K562 (cell line): Measurements from ENCODE around the gene DAB1. TPM values are rescaled to one million over a fixed set of nuclear protein-coding genes. Genes with fewer than 3 reads are reported as not detected.

ENCODE experiments used
- ATAC-seq: fragments of 200-7000 bp; cut with Tn5 transposase; 3 replicates; pipeline ENCODE4 v1.9.1; 2020; ENCODE audit warnings: moderate library complexity
- BruUV-seq: library from RNA; stranded (reverse); fragments of 400-500 nt; replicated peaks from 2 replicates; lab custom pipeline; 2021; lab: Mats Ljungman, UMichigan
- CTCF ChIA-PET: fragments of 300-600 bp; formaldehyde crosslinking; extraction: SDS; loops from one replicate; lab custom pipeline; 2021; ENCODE audit warnings: low intra/inter-chr PET ratio; lab: Yijun Ruan, JAX
- POLR2A ChIA-PET: fragments of 300-600, 350-650 bp; sonication (Branson Sonifier 250); formaldehyde crosslinking; extraction: SDS; loops from one replicate; lab custom pipeline; 2021; ENCODE audit warnings: antibody characterized with exemption, inconsistent platforms; lab: Yijun Ruan, JAX
- DNase-seq, 4 experiments: peaks; one replicate each; pipeline versions ENCODE4 v3.0.0 to v3.0.0-alpha.2; 2011 to 2018; ENCODE audit warnings: low spot score in 3 of 4, mixed read lengths in 3 of 4; ENCODE audit errors: extremely low read depth in 1 of 4
- FAIRE-seq: peaks from 2 replicates; lab custom pipeline; 2011; peaks lifted over from hg19 to GRCh38; lab: Jason Lieb, UNC
- H2AFZ ChIP-seq: 2 replicates; pipeline ENCODE4 v1.6.0; 2011; ENCODE audit warnings: low read depth, low read length, control low read depth, inconsistent platforms
- H3K27ac ChIP-seq: fragments of 200-600 bp; 3 replicates; pipeline ENCODE4 v1.8.0; 2011; ENCODE audit warnings: low read depth, mild to moderate bottlenecking, control low read depth, inconsistent platforms, low read length, moderate library complexity, mixed read lengths; ENCODE audit errors: extremely low read depth
- H3K27me3 ChIP-seq, 2 experiments: fragments of 300-600 bp in 1 of 2; 2 replicates in 1 of 2; 3 replicates in 1 of 2; pipeline versions ENCODE4 v1.6.0 to v1.8.0; 2011; ENCODE audit warnings: inconsistent platforms in 2 of 2, low read length in 2 of 2, mild to moderate bottlenecking in 1 of 2, mixed read lengths in 1 of 2, moderate library complexity in 1 of 2; ENCODE audit not compliant: control insufficient read depth in 2 of 2, insufficient read depth in 2 of 2
- H3K36me3 ChIP-seq: fragments of 300-600 bp; 3 replicates; pipeline ENCODE4 v1.8.0; 2011; ENCODE audit warnings: mild to moderate bottlenecking, low read length, inconsistent platforms; ENCODE audit not compliant: control insufficient read depth, insufficient read depth
- H3K4me1 ChIP-seq, 2 experiments: fragments of 200-600 bp in 1 of 2; replicated peaks in 1 of 2; 2 replicates in 1 of 2; 3 replicates in 1 of 2; pipeline versions ENCODE4 v1.5.1 to v1.8.0; 2011; ENCODE audit warnings: inconsistent platforms in 2 of 2, low read length in 2 of 2, mild to moderate bottlenecking in 1 of 2, mixed read lengths in 1 of 2, moderate library complexity in 1 of 2; ENCODE audit not compliant: control insufficient read depth in 2 of 2, insufficient read depth in 2 of 2
- H3K4me2 ChIP-seq: 2 replicates; pipeline ENCODE4 v1.6.1; 2011; ENCODE audit warnings: low read length, control low read depth, inconsistent platforms, mixed read lengths; ENCODE audit not compliant: insufficient read depth
- H3K4me3 ChIP-seq: fragments of 200-600 bp; sonication (generic), shearing (Covaris generic); 2 replicates; pipeline ENCODE4 v1.5.1; 2016; ENCODE audit warnings: control low read depth, inconsistent platforms
- H3K79me2 ChIP-seq: fragments of 200-600 bp; 3 replicates; pipeline ENCODE4 v1.8.0; 2011; ENCODE audit warnings: low read length, inconsistent platforms; ENCODE audit not compliant: control insufficient read depth, insufficient read depth
- H3K9ac ChIP-seq, 2 experiments: 2 replicates each; pipeline versions ENCODE4 v1.6.0 to v1.6.1; 2011; ENCODE audit warnings: low read depth in 2 of 2, low read length in 2 of 2, control low read depth in 1 of 2, inconsistent platforms in 1 of 2, mild to moderate bottlenecking in 1 of 2, mixed read lengths in 1 of 2; ENCODE audit not compliant: insufficient read depth in 1 of 2
- H3K9me1 ChIP-seq: one replicate; pipeline ENCODE4 v1.6.0; 2011; ENCODE audit warnings: inconsistent platforms, mild to moderate bottlenecking, low read length, moderate library complexity; ENCODE audit not compliant: control insufficient read depth, insufficient read depth
- H3K9me3 ChIP-seq: replicated peaks from 2 replicates; pipeline ENCODE4 v1.5.1; 2011; ENCODE audit warnings: low read depth, low read length, inconsistent platforms; ENCODE audit not compliant: control insufficient read depth, insufficient read depth
- H4K20me1 ChIP-seq: replicated peaks from 2 replicates; pipeline ENCODE4 v1.6.1; 2011; ENCODE audit warnings: low read length, inconsistent platforms, mixed read lengths; ENCODE audit not compliant: control insufficient read depth, insufficient read depth
- CAMTA2 ChIP-seq: fragments of 250-450 bp; sonication (Bioruptor Pico); conservative IDR thresholded peaks from 2 replicates; pipeline ENCODE4 v1.5.1; 2022
- CBX1 ChIP-seq: sonication (generic); IDR thresholded peaks from 2 replicates; pipeline ENCODE4 v1.6.1; 2016; ENCODE audit warnings: antibody characterized with exemption, low read depth, mild to moderate bottlenecking
- HEY1 ChIP-seq: fragments of 250-450 bp; sonication (Bioruptor Pico); IDR thresholded peaks from 2 replicates; pipeline ENCODE4 v1.5.0; 2020; ENCODE audit warnings: mild to moderate bottlenecking, moderate library complexity, borderline replicate concordance
- SIRT6 ChIP-seq: IDR thresholded peaks from one replicate; pipeline ENCODE4 v1.6.1; 2012; ENCODE audit warnings: low read depth, mild to moderate bottlenecking, control low read depth, inconsistent platforms, low read length, moderate library complexity
- TAF7 ChIP-seq: fragments of 450-650 bp; IDR thresholded peaks from 2 replicates; pipeline ENCODE4 v1.6.1; 2016; ENCODE audit warnings: missing genetic modification characterization, missing compliant biosample characterization
- TAL1 ChIP-seq: fragments of 450-650 bp; IDR thresholded peaks from 2 replicates; pipeline ENCODE4 v1.6.1; 2016; ENCODE audit warnings: mild to moderate bottlenecking
- WGBS: fragments of 100-300 bp; shearing (Covaris generic); methylation state at CpG from one replicate; pipeline ENCODE4 v1.1.6; 2016; ENCODE audit warnings: low coverage, mixed read lengths; ENCODE audit not compliant: insufficient coverage; ENCODE audit errors: missing lambda C conversion rate; 5-methylcytosine and 5-hydroxymethylcytosine counted together
- in situ Hi-C: fragments of 300-500 bp; cut with MboI; formaldehyde crosslinking; loops from 4 replicates; pipeline ENCODE4 v1.15.0; 2018; ENCODE audit warnings: inconsistent platforms, mixed read lengths
- intact Hi-C: fragments of 100-400 bp; cut with micrococcal nuclease; formaldehyde crosslinking; loops from 2 replicates; pipeline ENCODE4 v1.14.2; 2022
- polyA plus RNA-seq, 8 experiments: library from polyadenylated mRNA; depleted of rRNA in 4 of 8; stranded (reverse) in 5 of 8; unstranded in 3 of 8; fragments of >200 nt; fragmentation: Nextera tagmentation in 2 of 8; fragmentation: Illumina TruSeq in 1 of 8; extraction: Ambion mirVana in 2 of 8; extraction: Trizol in 1 of 8; gene quantifications; 2 replicates each; pipeline versions ENCODE4 v1.2.1 to v1.2.3, GENCODE V29; 2011 to 2014; ENCODE audit warnings: inconsistent platforms in 1 of 8, missing spikeins in 1 of 8
- total RNA-seq, 7 experiments: library from RNA; depleted of rRNA in 6 of 7; stranded (reverse); fragments of >200 nt in 6 of 7; fragmentation: Illumina TruSeq in 2 of 7; extraction: Trizol in 2 of 7; gene quantifications; 2 replicates each; pipeline versions ENCODE4 v1.2.1 to v1.2.3, GENCODE V29; 2011 to 2021; ENCODE audit warnings: low replicate concordance in 1 of 7
- TF ChIP-seq, protein P1 (sequence below), 2 experiments: fragments of 450-650 bp; IDR thresholded peaks; 2 replicates each; pipeline ENCODE4 v1.6.1; 2018; ENCODE audit warnings: mild to moderate bottlenecking in 2 of 2, low read depth in 1 of 2; ENCODE audit not compliant: partially characterized antibody in 2 of 2
- TF ChIP-seq, protein P2 (sequence below): fragments of 450-650 bp; formaldehyde crosslinking; IDR thresholded peaks from 2 replicates; pipeline ENCODE4 v1.4.0; 2022; ENCODE audit warnings: mild to moderate bottlenecking, moderate library complexity

Gene DAB1
- total and polyA plus RNA-seq, 9 of the 15 experiments (the other 6 are each of a cell fraction or from before 2014, with no cell fraction given), result not detected

GRCh38 chr1:57278558-57278957, 145.3 kb downstream of the DAB1 start (continued):
- TF ChIP-seq, protein P1, sequence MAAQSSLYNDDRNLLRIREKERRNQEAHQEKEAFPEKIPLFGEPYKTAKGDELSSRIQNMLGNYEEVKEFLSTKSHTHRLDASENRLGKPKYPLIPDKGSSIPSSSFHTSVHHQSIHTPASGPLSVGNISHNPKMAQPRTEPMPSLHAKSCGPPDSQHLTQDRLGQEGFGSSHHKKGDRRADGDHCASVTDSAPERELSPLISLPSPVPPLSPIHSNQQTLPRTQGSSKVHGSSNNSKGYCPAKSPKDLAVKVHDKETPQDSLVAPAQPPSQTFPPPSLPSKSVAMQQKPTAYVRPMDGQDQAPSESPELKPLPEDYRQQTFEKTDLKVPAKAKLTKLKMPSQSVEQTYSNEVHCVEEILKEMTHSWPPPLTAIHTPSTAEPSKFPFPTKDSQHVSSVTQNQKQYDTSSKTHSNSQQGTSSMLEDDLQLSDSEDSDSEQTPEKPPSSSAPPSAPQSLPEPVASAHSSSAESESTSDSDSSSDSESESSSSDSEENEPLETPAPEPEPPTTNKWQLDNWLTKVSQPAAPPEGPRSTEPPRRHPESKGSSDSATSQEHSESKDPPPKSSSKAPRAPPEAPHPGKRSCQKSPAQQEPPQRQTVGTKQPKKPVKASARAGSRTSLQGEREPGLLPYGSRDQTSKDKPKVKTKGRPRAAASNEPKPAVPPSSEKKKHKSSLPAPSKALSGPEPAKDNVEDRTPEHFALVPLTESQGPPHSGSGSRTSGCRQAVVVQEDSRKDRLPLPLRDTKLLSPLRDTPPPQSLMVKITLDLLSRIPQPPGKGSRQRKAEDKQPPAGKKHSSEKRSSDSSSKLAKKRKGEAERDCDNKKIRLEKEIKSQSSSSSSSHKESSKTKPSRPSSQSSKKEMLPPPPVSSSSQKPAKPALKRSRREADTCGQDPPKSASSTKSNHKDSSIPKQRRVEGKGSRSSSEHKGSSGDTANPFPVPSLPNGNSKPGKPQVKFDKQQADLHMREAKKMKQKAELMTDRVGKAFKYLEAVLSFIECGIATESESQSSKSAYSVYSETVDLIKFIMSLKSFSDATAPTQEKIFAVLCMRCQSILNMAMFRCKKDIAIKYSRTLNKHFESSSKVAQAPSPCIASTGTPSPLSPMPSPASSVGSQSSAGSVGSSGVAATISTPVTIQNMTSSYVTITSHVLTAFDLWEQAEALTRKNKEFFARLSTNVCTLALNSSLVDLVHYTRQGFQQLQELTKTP (IDR thresholded peaks at IDR 0.05; ENCODE audit: low read depth in 1 of 2, partially characterized antibody in 2 of 2), result no peak
- TF ChIP-seq TAF7, result no peak
- TF ChIP-seq CBX1, result no peak
- no peak for TF ChIP-seq SIRT6

DNA sequence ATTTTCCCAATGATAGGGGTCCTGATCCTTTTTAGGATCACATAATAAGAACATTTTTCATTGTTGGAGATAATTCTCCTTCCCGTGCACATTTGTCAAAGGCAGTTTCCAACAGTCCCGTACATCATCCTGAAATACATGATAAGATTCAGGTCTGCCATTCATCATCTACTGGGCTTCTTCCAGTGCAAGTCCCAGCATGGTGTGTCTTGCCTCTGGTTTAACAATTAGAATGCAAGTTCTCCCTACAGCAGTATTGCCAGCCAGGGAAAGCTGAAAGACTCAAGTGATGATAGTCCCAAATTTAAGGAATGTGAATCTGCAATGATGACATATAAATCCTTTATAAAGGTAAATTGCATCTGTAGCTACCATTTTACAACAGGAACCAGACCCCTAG, 146.2 kb downstream of the DAB1 start:
- in situ Hi-C loops (no loop called here), intact Hi-C loops (no loop called here)
- TF ChIP-seq, protein P2, sequence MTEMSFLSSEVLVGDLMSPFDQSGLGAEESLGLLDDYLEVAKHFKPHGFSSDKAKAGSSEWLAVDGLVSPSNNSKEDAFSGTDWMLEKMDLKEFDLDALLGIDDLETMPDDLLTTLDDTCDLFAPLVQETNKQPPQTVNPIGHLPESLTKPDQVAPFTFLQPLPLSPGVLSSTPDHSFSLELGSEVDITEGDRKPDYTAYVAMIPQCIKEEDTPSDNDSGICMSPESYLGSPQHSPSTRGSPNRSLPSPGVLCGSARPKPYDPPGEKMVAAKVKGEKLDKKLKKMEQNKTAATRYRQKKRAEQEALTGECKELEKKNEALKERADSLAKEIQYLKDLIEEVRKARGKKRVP (CRISPR knock-in tag), result no peak
- TF ChIP-seq HEY1 (CRISPR knock-in tag), result no peak
- TF ChIP-seq TAL1, result no peak
- no peak for TF ChIP-seq CAMTA2

More for the DNA sequence above, 146.2 kb downstream of the DAB1 start:
- H3K4me3 ChIP-seq, result no peak overlapping the region
- H3K9ac ChIP-seq, result no peak overlapping the region
- WGBS, result 0% methylated on average over 2 of the region's 2 CpGs
- no peaks in the 10 kb centered on the region for H3K9me3 ChIP-seq
- H3K36me3 ChIP-seq, result no peaks in the 10 kb centered on the region
- DNase-seq (no peak), FAIRE-seq (no peak), ATAC-seq (no peak)
- ChIA-PET CTCF (no interaction called here), POLR2A (interaction anchor here (1.2 kb wide), 1 partner anchor 10 kb away, joined by 3 read pairs; no protein-coding TSS in a partner anchor)
- no peak overlapping the region for H2AFZ ChIP-seq
- H3K9me1 ChIP-seq, result no peaks in the 10 kb centered on the region
- H4K20me1 ChIP-seq, result no peaks in the 10 kb centered on the region; the same call in 1 of the 2 replicates
- no peaks in the 10 kb centered on the region for H3K79me2 ChIP-seq
- peaks cover 0 to 2% of the 10 kb centered on the region in 2 experiments; a peak in 2 of 5 replicates for H3K27me3 ChIP-seq
- BruUV-seq, result no TSS peak
- H3K27ac ChIP-seq, result no peak overlapping the region
- no peak overlapping the region for H3K4me2 ChIP-seq
- no peaks in the 10 kb centered on the region for H3K4me1 ChIP-seq
